ENCODE data around the gene RRBP1.

DNA sequence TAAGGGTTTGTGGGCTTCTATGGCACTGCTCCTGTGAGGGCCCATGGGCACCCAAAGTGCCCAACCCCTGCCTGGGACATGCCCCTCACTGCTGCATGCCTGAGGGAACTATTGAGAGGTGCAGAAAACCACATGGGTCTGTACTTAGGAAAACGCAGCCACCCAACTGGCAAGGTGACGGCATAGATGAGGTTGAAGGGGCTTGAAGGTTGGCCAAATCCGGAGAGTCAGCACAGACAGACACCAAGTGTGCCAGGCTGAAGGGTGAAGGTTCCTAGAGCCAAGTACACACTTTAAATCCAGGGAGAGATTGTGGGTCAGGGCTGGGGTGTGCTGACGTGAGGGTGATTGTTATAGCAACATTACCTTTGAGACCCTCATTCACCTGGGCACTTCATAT, 23.9 kb upstream of the RRBP1 start:
- TF ChIP-seq EZH2phosphoT487 (IDR thresholded peaks at IDR 0.05; ENCODE audit: low read depth) (no peak), CTCF (IDR thresholded peaks at IDR 0.05; ENCODE audit: low read depth, low read length) (no peak)

Data from OCI-LY3 (cell line).